PC-3 (cell line): ENCODE measurements around the gene PAPSS2. TPM values are rescaled to one million over a fixed set of nuclear protein-coding genes. Genes with fewer than 3 reads are reported as not detected.

Source experiments
- ATAC-seq: fragments of 200-7000 bp; cut with Tn5 transposase; 2 replicates; pipeline ENCODE4 v1.9.1; 2020; ENCODE audit warnings: mild to moderate bottlenecking, moderate library complexity
- BruUV-seq: library from RNA; stranded (reverse); fragments of 400-500 nt; replicated peaks from 2 replicates; lab custom pipeline; 2021; lab: Mats Ljungman, UMichigan
- CTCF ChIA-PET: fragments of 300-600 bp; sonication (Branson Sonifier 250); formaldehyde crosslinking; loops from one replicate; lab custom pipeline; 2022; ENCODE audit warnings: antibody characterized with exemption; lab: Charles Lee
- POLR2A ChIA-PET: fragments of 300-600 bp; sonication (Branson Sonifier 250); formaldehyde crosslinking; loops from one replicate; lab custom pipeline; 2022; ENCODE audit warnings: antibody characterized with exemption; ENCODE audit not compliant: unreplicated experiment; lab: Charles Lee
- DNase-seq: peaks from one replicate; pipeline ENCODE4 v3.0.0-alpha.2; 2015
- H2AFZ ChIP-seq: fragments of 300-600 bp; sonication (generic); 2 replicates; pipeline ENCODE4 v1.6.0; 2016; ENCODE audit warnings: antibody characterized with exemption, low read length
- H3F3A ChIP-seq: fragments of 300-600 bp; sonication (generic); one replicate; pipeline ENCODE4 v1.6.0; 2017; ENCODE audit warnings: antibody characterized with exemption, low read length, control low read depth, mild to moderate bottlenecking; ENCODE audit not compliant: unreplicated experiment
- H3K27ac ChIP-seq: fragments of 300-600 bp; sonication (generic); 2 replicates; pipeline ENCODE4 v1.5.1; 2016; ENCODE audit warnings: mild to moderate bottlenecking, low read length
- H3K27me3 ChIP-seq: fragments of 300-600 bp; sonication (generic); 2 replicates; pipeline ENCODE4 v1.6.1; 2016; ENCODE audit warnings: low read length, mixed read lengths
- H3K36me3 ChIP-seq: fragments of 300-600 bp; sonication (generic); 2 replicates; pipeline ENCODE4 v1.6.1; 2016; ENCODE audit warnings: low read depth, mixed run types, low read length, mixed read lengths
- H3K4me1 ChIP-seq: fragments of 300-600 bp; sonication (generic); 2 replicates; pipeline ENCODE4 v1.5.1; 2016; ENCODE audit warnings: low read length; ENCODE audit not compliant: insufficient read depth
- H3K4me2 ChIP-seq: fragments of 300-600 bp; sonication (generic); 2 replicates; pipeline ENCODE4 v1.6.0; 2016; ENCODE audit warnings: low read length
- H3K4me3 ChIP-seq: fragments of 300-600 bp; sonication (generic); 2 replicates; pipeline ENCODE4 v1.5.1; 2016; ENCODE audit warnings: mild to moderate bottlenecking, low read length, mixed read lengths
- H3K79me2 ChIP-seq: fragments of 300-600 bp; sonication (generic); 2 replicates; pipeline ENCODE4 v1.6.1; 2017; ENCODE audit warnings: low read length, mixed read lengths
- H3K9ac ChIP-seq: fragments of 300-600 bp; sonication (generic); 2 replicates; pipeline ENCODE4 v1.6.0; 2016; ENCODE audit warnings: mild to moderate bottlenecking, low read length
- H3K9me2 ChIP-seq: fragments of 300-600 bp; sonication (generic); replicated peaks from 2 replicates; pipeline ENCODE4 v1.6.1; 2016; ENCODE audit warnings: mixed run types, low read length, mixed read lengths
- H3K9me3 ChIP-seq: fragments of 300-600 bp; sonication (generic); 2 replicates; pipeline ENCODE4 v1.6.1; 2016; ENCODE audit warnings: low read length, mixed read lengths
- H4K20me1 ChIP-seq: fragments of 300-600 bp; sonication (generic); 2 replicates; pipeline ENCODE4 v1.6.1; 2016; ENCODE audit warnings: low read length, mixed read lengths
- CTCF ChIP-seq: fragments of 300-600 bp; sonication (generic); conservative IDR thresholded peaks from 2 replicates; pipeline ENCODE4 v1.5.1; 2017; ENCODE audit warnings: antibody characterized with exemption, low read depth, mild to moderate bottlenecking, low read length
- EZH2 ChIP-seq: fragments of 300-600 bp; sonication (generic); IDR thresholded peaks from one replicate; pipeline ENCODE4 v1.6.1; 2017; ENCODE audit warnings: antibody characterized with exemption, mild to moderate bottlenecking, low read length; ENCODE audit not compliant: unreplicated experiment
- EZH2phosphoT487 ChIP-seq: fragments of 300-600 bp; sonication (generic); IDR thresholded peaks from 2 replicates; pipeline ENCODE4 v1.6.1; 2018; ENCODE audit warnings: mild to moderate bottlenecking, antibody characterized with exemption, low read length, borderline replicate concordance
- intact Hi-C: fragments of 100-400 bp; cut with micrococcal nuclease; formaldehyde crosslinking; loops from 2 replicates; pipeline ENCODE4 v1.9.0; 2023
- total RNA-seq: library from RNA; depleted of rRNA; stranded (reverse); fragments of >200 nt; gene quantifications from 2 replicates; pipeline ENCODE4 v1.2.3, GENCODE V29; 2014

PAPSS2 gene
- total RNA-seq, 1 experiment from 2014 or later = 16.4 TPM

- H3K4me3 ChIP-seq = no peak overlapping the region
- H3K36me3 ChIP-seq = peaks cover 4% of the 10 kb centered on the region; the same call in 1 of the 2 replicates
- no peaks in the 10 kb centered on the region for H3F3A ChIP-seq
- H3K4me1 ChIP-seq = 0 out of 2 replicates have a peak, but pooled peaks cover 4% of the 10 kb centered on the region
- no peaks in the 10 kb centered on the region for H3K79me2 ChIP-seq
- no peaks in the 10 kb centered on the region for H3K9me2 ChIP-seq
- no peaks in the 10 kb centered on the region for H3K9me3 ChIP-seq
- intact Hi-C loops = no loop called here
- TF ChIP-seq CTCF (no peak), EZH2phosphoT487 (no peak), EZH2 (no peak)
- ChIA-PET POLR2A (no interaction called here), CTCF (no interaction called here)
- H3K4me2 ChIP-seq = no peak overlapping the region
- no peak overlapping the region for H3K9ac ChIP-seq
- no peaks in the 10 kb centered on the region for H4K20me1 ChIP-seq
- no peak for ATAC-seq
- H2AFZ ChIP-seq = no peak overlapping the region
- no TSS peak for BruUV-seq
- no peak overlapping the region for H3K27ac ChIP-seq
- DNase-seq = no peak
- no peaks in the 10 kb centered on the region for H3K27me3 ChIP-seq
These were observed 94.6 kb downstream of the PAPSS2 start for GRCh38 chr10:87753995-87754866.

GRCh38 chr10:87757685-87758084 lies 98.0 kb downstream of the PAPSS2 start:
- BruUV-seq = no TSS peak
- no peak overlapping the region for H3K4me3 ChIP-seq
- ChIA-PET POLR2A (no interaction called here), CTCF (no interaction called here)
- H4K20me1 ChIP-seq = no peaks in the 10 kb centered on the region
- H3K36me3 ChIP-seq = peaks cover 4% of the 10 kb centered on the region; the same call in 1 of the 2 replicates
- H3K27me3 ChIP-seq = no peaks in the 10 kb centered on the region
- H3K9me2 ChIP-seq = no peaks in the 10 kb centered on the region
- H3F3A ChIP-seq = no peaks in the 10 kb centered on the region
- no peak overlapping the region for H3K4me2 ChIP-seq
- no peak overlapping the region for H3K27ac ChIP-seq
- H3K4me1 ChIP-seq = peaks cover 12% of the 10 kb centered on the region
- intact Hi-C loops = no loop called here
- no peaks in the 10 kb centered on the region for H3K79me2 ChIP-seq
- no peaks in the 10 kb centered on the region for H3K9me3 ChIP-seq
- DNase-seq (no peak), ATAC-seq (no peak)
- TF ChIP-seq EZH2 = no peak
- TF ChIP-seq EZH2phosphoT487 = no peak
- TF ChIP-seq CTCF = no peak
- H3K9ac ChIP-seq = no peak overlapping the region
- H2AFZ ChIP-seq = no peak overlapping the region

GRCh38 chr10:87759551-87759950 lies 99.9 kb downstream of the PAPSS2 start:
- no TSS peak for BruUV-seq
- H3K9me2 ChIP-seq = no peaks in the 10 kb centered on the region
- peaks cover 4% of the 10 kb centered on the region; the same call in 1 of the 2 replicates for H3K36me3 ChIP-seq
- H3K79me2 ChIP-seq = no peaks in the 10 kb centered on the region
- H4K20me1 ChIP-seq = no peaks in the 10 kb centered on the region
- no peak overlapping the region for H3K4me3 ChIP-seq
- intact Hi-C loops = no loop called here
- no peaks in the 10 kb centered on the region for H3K9me3 ChIP-seq
- no peak overlapping the region for H3K27ac ChIP-seq
- no peak overlapping the region for H3K4me2 ChIP-seq
- no peaks in the 10 kb centered on the region for H3F3A ChIP-seq
- CTCF ChIA-PET = interaction anchor here (0.6 kb wide), 1 partner anchor 556 kb away, joined by 3 read pairs; no protein-coding TSS in a partner anchor
- no peak for ATAC-seq
- H3K27me3 ChIP-seq = no peaks in the 10 kb centered on the region
- DNase-seq = no peak
- no peak overlapping the region for H2AFZ ChIP-seq
- no peak overlapping the region for H3K9ac ChIP-seq
- TF ChIP-seq CTCF (no peak), EZH2phosphoT487 (no peak), EZH2 (no peak)
- peaks cover 10% of the 10 kb centered on the region for H3K4me1 ChIP-seq
- POLR2A ChIA-PET = no interaction called here
